GM06990 (cell line): ENCODE results near the gene ANKS1A.

ENCODE experiments used
- DNase-seq: peaks from one replicate; pipeline ENCODE4 v3.0.0-alpha.2; 2011; ENCODE audit not compliant: insufficient read length; ENCODE audit errors: extremely low read depth
- H3K27me3 ChIP-seq: replicated peaks from 2 replicates; pipeline ENCODE4 v1.6.0; 2011; ENCODE audit warnings: low read length; ENCODE audit not compliant: control insufficient read depth, insufficient read depth
- H3K36me3 ChIP-seq: 2 replicates; pipeline ENCODE4 v1.5.1; 2011; ENCODE audit warnings: low read length; ENCODE audit not compliant: control insufficient read depth, insufficient read depth
- H3K4me3 ChIP-seq: replicated peaks from 2 replicates; pipeline ENCODE4 v1.5.1; 2011; ENCODE audit warnings: low read depth, mild to moderate bottlenecking, control low read depth, low read length
- TF ChIP-seq, protein P1 (sequence below): IDR thresholded peaks from 2 replicates; pipeline ENCODE4 v1.5.1; 2011; ENCODE audit warnings: low read length, control low read depth, mild to moderate bottlenecking, inconsistent platforms; ENCODE audit not compliant: insufficient read depth, poor library complexity, severe bottlenecking

The ANKS1A gene

GRCh38 chr6:35007016-35007415, 118.0 kb downstream of the ANKS1A start:
- TF ChIP-seq, protein P1, sequence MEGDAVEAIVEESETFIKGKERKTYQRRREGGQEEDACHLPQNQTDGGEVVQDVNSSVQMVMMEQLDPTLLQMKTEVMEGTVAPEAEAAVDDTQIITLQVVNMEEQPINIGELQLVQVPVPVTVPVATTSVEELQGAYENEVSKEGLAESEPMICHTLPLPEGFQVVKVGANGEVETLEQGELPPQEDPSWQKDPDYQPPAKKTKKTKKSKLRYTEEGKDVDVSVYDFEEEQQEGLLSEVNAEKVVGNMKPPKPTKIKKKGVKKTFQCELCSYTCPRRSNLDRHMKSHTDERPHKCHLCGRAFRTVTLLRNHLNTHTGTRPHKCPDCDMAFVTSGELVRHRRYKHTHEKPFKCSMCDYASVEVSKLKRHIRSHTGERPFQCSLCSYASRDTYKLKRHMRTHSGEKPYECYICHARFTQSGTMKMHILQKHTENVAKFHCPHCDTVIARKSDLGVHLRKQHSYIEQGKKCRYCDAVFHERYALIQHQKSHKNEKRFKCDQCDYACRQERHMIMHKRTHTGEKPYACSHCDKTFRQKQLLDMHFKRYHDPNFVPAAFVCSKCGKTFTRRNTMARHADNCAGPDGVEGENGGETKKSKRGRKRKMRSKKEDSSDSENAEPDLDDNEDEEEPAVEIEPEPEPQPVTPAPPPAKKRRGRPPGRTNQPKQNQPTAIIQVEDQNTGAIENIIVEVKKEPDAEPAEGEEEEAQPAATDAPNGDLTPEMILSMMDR, result no peak
- H3K4me3 ChIP-seq, result no peak overlapping the region
- no peak for DNase-seq
- H3K27me3 ChIP-seq, result no peaks in the 10 kb centered on the region
- H3K36me3 ChIP-seq, result no peaks in the 10 kb centered on the region

DNA sequence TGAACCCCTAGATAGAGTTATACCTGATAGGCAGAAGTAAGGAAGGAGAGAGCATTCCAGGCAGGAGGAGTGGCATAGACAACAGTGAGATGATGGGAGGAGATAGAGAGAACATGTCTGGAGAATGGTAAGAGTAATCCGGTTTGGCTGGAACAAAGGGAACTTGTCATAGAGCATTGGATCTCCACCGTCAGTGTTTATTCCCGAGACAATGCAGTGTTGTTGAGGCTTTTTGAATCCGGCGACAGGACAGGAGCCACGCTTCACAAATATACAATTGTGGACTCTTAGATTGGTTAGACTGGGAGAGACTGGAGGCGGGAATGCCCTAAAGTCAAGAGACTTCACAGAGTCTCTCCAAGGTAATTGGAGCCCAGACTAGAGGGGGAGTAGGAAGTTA, 119.8 kb downstream of the ANKS1A start:
- Histone ChIP-seq H3K27me3 (no peaks in the 10 kb centered on the region), H3K4me3 (no peak overlapping the region), H3K36me3 (no peaks in the 10 kb centered on the region)
- TF ChIP-seq, protein P1, result no peak
- no peak for DNase-seq

DNA sequence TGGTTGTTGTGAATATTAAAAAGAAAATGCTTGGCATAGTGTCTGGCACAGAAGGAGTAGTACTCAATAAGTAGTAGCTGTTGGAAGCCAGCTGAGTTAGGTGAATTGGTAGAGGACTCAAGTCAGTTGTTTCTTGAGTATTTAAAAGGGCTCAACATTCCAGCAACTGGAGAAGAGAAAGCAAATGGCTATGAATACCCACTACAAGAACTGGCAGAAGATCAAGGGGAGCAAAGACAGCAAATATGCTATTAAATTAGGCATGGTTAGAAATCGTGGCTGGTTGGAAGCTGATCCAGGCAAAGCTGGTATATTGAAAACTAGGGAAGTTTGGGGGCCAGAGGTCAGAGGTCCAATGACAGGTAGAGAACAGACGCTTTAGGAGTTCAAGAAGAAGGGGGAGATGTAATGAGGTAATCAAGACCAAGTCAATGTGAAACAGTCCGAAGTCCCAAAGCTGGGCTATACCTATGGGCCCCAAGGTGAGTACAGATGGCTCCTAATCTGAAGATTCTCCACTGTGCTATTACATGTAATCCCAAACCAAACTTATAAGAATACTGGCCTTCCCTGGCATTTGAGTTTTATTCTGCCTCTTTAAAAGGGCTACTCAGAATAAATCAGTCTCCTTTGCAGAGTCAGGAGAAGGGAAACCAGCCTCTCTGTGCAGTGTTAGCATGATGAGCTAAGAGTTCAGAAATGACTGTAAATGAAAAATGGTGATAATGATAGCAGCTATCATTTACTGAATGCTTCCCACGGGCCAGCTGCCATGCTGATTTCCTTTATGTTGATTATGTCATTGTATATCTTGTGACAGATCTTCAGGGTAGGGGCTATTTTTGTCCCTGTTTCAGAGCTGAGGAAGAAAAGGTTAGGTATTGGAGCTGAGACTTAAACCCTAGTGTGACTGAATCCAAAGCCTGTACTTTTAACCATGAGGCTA, 122.3 kb downstream of the ANKS1A start:
- Histone ChIP-seq H3K27me3 (no peaks in the 10 kb centered on the region), H3K4me3 (no peak overlapping the region), H3K36me3 (no peaks in the 10 kb centered on the region)
- peak; percentile 53 for DNase-seq
- TF ChIP-seq, protein P1, result no peak

GRCh38 chr6:35013701-35014100, 124.6 kb downstream of the ANKS1A start:
- Histone ChIP-seq H3K4me3 (no peak overlapping the region), H3K36me3 (peaks cover 4% of the 10 kb centered on the region), H3K27me3 (no peaks in the 10 kb centered on the region)
- TF ChIP-seq, protein P1, result no peak
- DNase-seq, result no peak

GRCh38 chr6:35014341-35014740, 125.3 kb downstream of the ANKS1A start:
- TF ChIP-seq, protein P1, result no peak
- Histone ChIP-seq H3K36me3 (peaks cover 4% of the 10 kb centered on the region), H3K27me3 (no peaks in the 10 kb centered on the region)

More at GRCh38 chr6:35014341-35014740, 125.3 kb downstream of the ANKS1A start:
- DNase-seq, result no peak
- H3K4me3 ChIP-seq, result no peak overlapping the region
